Spleen (tissue), 7 donors: ENCODE results near the gene CDH16.

Experiments
- POLR2A ChIP-seq, 3 donors: fragments of 450-650 bp; IDR thresholded peaks; one replicate each; pipeline ENCODE4 v1.5.1; 2017; ENCODE audit warnings: antibody characterized with exemption in 3 of 3, mild to moderate bottlenecking in 1 of 3
- TF ChIP-seq, protein P1 (sequence below), 11 experiments: fragments of 200-600 bp in 7 of 11; fragments of 450-650 bp in 4 of 11; sonication (generic) in 4 of 11; IDR thresholded peaks in 8 of 11; conservative IDR thresholded peaks in 3 of 11; 1 replicate in 7 of 11; 2 replicates in 4 of 11; pipeline versions ENCODE4 v1.4.0 to v1.8.0; 2016 to 2021; ENCODE audit warnings: antibody characterized with exemption in 11 of 11, inconsistent platforms in 4 of 11, mild to moderate bottlenecking in 1 of 11
- donor health status: DM: no; HTN: no; CAD: no; lungs with moderate emphysema.
- donor health status: DM: no; HTN: no; CAD: no.
- donor health status: DM: no; HTN: no; CAD: no.

DNA sequence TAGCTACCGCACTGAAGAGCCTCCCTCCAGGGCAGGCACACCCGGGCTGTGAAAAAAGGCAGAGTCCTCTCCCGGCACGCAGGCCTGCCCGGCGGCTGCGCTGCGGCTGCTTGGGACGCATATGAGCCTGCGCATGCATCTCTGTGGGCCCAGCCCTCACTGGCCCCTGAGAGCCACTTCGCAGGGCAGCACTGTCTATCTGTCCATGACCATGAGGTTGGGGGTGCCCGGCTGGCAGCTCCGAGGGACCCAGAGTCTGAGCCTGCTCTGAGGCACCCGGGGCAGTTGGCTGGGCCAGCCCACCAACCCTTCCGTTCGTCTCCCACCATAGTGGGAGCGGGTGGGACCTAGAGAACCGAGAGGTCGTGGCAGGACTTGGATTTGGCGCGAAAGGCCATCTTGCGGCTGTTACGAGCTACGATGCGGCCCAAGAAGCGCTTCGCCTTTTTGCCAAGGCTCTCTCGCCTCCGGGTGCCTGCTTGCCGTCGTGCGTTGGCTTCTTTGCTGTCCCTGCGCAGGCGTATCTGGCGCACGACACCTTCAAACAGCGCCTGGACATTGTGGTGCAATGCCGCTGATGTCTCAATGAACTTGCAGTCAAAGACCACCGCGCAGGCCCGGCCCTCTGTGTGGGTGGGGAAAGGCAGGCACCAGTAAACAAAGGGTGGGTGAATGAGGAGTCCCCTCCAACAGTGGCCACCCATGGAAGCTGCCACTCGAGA is 3.2 kb upstream of the CDH16 start:
- TF ChIP-seq, protein P1, sequence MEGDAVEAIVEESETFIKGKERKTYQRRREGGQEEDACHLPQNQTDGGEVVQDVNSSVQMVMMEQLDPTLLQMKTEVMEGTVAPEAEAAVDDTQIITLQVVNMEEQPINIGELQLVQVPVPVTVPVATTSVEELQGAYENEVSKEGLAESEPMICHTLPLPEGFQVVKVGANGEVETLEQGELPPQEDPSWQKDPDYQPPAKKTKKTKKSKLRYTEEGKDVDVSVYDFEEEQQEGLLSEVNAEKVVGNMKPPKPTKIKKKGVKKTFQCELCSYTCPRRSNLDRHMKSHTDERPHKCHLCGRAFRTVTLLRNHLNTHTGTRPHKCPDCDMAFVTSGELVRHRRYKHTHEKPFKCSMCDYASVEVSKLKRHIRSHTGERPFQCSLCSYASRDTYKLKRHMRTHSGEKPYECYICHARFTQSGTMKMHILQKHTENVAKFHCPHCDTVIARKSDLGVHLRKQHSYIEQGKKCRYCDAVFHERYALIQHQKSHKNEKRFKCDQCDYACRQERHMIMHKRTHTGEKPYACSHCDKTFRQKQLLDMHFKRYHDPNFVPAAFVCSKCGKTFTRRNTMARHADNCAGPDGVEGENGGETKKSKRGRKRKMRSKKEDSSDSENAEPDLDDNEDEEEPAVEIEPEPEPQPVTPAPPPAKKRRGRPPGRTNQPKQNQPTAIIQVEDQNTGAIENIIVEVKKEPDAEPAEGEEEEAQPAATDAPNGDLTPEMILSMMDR (IDR thresholded peaks at IDR 0.05 in 8 of 11, conservative IDR thresholded peaks at IDR 0.05 in 3 of 11) = no peak
- no peak for TF ChIP-seq POLR2A (IDR thresholded peaks at IDR 0.05)
